Hepatocyte (in vitro differentiated cells): Measurements from ENCODE around the gene HEMK1. TPM values are rescaled to one million over a fixed set of nuclear protein-coding genes. Genes with fewer than 3 reads are reported as not detected.

ENCODE experiments used
- DNase-seq: peaks from one replicate; pipeline ENCODE4 v3.0.0-alpha.2; 2016; ENCODE audit warnings: low spot score
- H2AFZ ChIP-seq: fragments of 200-600 bp; sonication (generic); 2 replicates; pipeline ENCODE4 v1.6.0; 2016; ENCODE audit warnings: antibody characterized with exemption, mild to moderate bottlenecking
- H3K27ac ChIP-seq: fragments of 200-600 bp; sonication (generic); 2 replicates; pipeline ENCODE4 v1.5.1; 2016; ENCODE audit warnings: mild to moderate bottlenecking
- H3K27me3 ChIP-seq: fragments of 200-600 bp; sonication (generic); 2 replicates; pipeline ENCODE4 v1.6.1; 2016
- H3K36me3 ChIP-seq: fragments of 200-600 bp; sonication (generic); replicated peaks from 2 replicates; pipeline ENCODE4 v1.5.1; 2016; ENCODE audit warnings: low read depth; ENCODE audit not compliant: insufficient read depth
- H3K4me1 ChIP-seq: fragments of 200-600 bp; sonication (generic); 2 replicates; pipeline ENCODE4 v1.5.1; 2016; ENCODE audit warnings: mild to moderate bottlenecking, moderate library complexity; ENCODE audit not compliant: insufficient read depth
- H3K4me2 ChIP-seq: fragments of 200-600 bp; sonication (generic); 2 replicates; pipeline ENCODE4 v1.6.0; 2016
- H3K4me3 ChIP-seq: fragments of 200-600 bp; sonication (generic); 2 replicates; pipeline ENCODE4 v1.5.1; 2016; ENCODE audit warnings: mild to moderate bottlenecking
- H3K79me2 ChIP-seq: fragments of 200-600 bp; sonication (generic); 2 replicates; pipeline ENCODE4 v1.6.0; 2017; ENCODE audit warnings: mild to moderate bottlenecking
- H3K9me2 ChIP-seq: fragments of 200-600 bp; sonication (generic); replicated peaks from 2 replicates; pipeline ENCODE4 v1.6.0; 2017; ENCODE audit warnings: mild to moderate bottlenecking; ENCODE audit not compliant: insufficient read depth
- H3K9me3 ChIP-seq: fragments of 200-600 bp; sonication (generic); 2 replicates; pipeline ENCODE4 v1.5.1; 2016; ENCODE audit warnings: low read depth, mild to moderate bottlenecking
- H4K20me1 ChIP-seq: fragments of 200-600 bp; sonication (generic); 2 replicates; pipeline ENCODE4 v1.6.0; 2016; ENCODE audit warnings: mild to moderate bottlenecking; ENCODE audit not compliant: insufficient read depth, poor library complexity, severe bottlenecking
- CTCF ChIP-seq: fragments of 200-600 bp; sonication (generic); IDR thresholded peaks from 2 replicates; pipeline ENCODE4 v1.5.1; 2016; ENCODE audit warnings: antibody characterized with exemption, mild to moderate bottlenecking; ENCODE audit not compliant: poor library complexity
- EZH2 ChIP-seq: fragments of 200-600 bp; sonication (generic); IDR thresholded peaks from 2 replicates; pipeline ENCODE4 v1.6.1; 2016; ENCODE audit warnings: antibody characterized with exemption, mild to moderate bottlenecking, borderline replicate concordance
- EZH2phosphoT487 ChIP-seq: fragments of 200-600 bp; sonication (generic); IDR thresholded peaks from one replicate; pipeline ENCODE4 v1.6.1; 2018; ENCODE audit warnings: antibody characterized with exemption, mild to moderate bottlenecking, low read depth, moderate library complexity; ENCODE audit not compliant: unreplicated experiment, severe bottlenecking
- WGBS: methylation state at CpG from one replicate; pipeline ENCODE4 v1.1.6; 2016; ENCODE audit warnings: low lambda C conversion rate; ENCODE audit errors: missing lambda C conversion rate; 5-methylcytosine and 5-hydroxymethylcytosine counted together
- polyA plus RNA-seq: library from polyadenylated mRNA; unstranded; fragments of >200 nt; fragmentation: Nextera tagmentation; extraction: Ambion mirVana; gene quantifications from 2 replicates; pipeline ENCODE4 v1.2.1, GENCODE V29; 2016
- total RNA-seq: library from RNA; depleted of rRNA; stranded (reverse); fragments of >200 nt; gene quantifications from 2 replicates; pipeline ENCODE4 v1.2.3, GENCODE V29; 2014

Gene HEMK1
- total and polyA plus RNA-seq, 2 experiments from 2014 or later = 18.6 to 27.2 TPM

GRCh38 chr3:50599716-50600118 lies 30.4 kb downstream of the HEMK1 start:
- Histone ChIP-seq H2AFZ (no peak overlapping the region), H3K9me3 (no peaks in the 10 kb centered on the region), H3K4me2 (no peak overlapping the region), H3K27me3 (no peaks in the 10 kb centered on the region), H3K9me2 (no peaks in the 10 kb centered on the region), H4K20me1 (no peaks in the 10 kb centered on the region), H3K36me3 (no peaks in the 10 kb centered on the region), H3K27ac (peak overlapping the region; percentile 97), H3K79me2 (no peaks in the 10 kb centered on the region), H3K4me1 (peaks cover 29% of the 10 kb centered on the region), H3K4me3 (no peak overlapping the region)
- no peak for DNase-seq
- WGBS = 92% methylated on average over 1 of the region's 1 CpG
- no peak for TF ChIP-seq CTCF
- no peak for TF ChIP-seq EZH2
- no peak for TF ChIP-seq EZH2phosphoT487

- no peak for DNase-seq
- Histone ChIP-seq H3K9me2 (no peaks in the 10 kb centered on the region), H3K27ac (peak overlapping the region; percentile 97), H2AFZ (no peak overlapping the region), H3K27me3 (no peaks in the 10 kb centered on the region), H3K9me3 (no peaks in the 10 kb centered on the region), H3K79me2 (no peaks in the 10 kb centered on the region), H3K4me2 (no peak overlapping the region), H3K4me3 (no peak overlapping the region), H4K20me1 (no peaks in the 10 kb centered on the region), H3K36me3 (no peaks in the 10 kb centered on the region), H3K4me1 (peaks cover 29% of the 10 kb centered on the region)
- 90% methylated on average over 9 of the region's 9 CpGs for WGBS
- no peak for TF ChIP-seq EZH2phosphoT487
- no peak for TF ChIP-seq EZH2
- no peak for TF ChIP-seq CTCF
These were observed 30.9 kb downstream of the HEMK1 start for GRCh38 chr3:50600141-50600753.

GRCh38 chr3:50600841-50601591 lies 31.7 kb downstream of the HEMK1 start:
- Histone ChIP-seq H3K36me3 (no peaks in the 10 kb centered on the region), H3K27me3 (no peaks in the 10 kb centered on the region), H2AFZ (no peak overlapping the region), H3K4me3 (no peak overlapping the region), H3K4me1 (peaks cover 29% of the 10 kb centered on the region), H4K20me1 (no peaks in the 10 kb centered on the region), H3K27ac (peak overlapping the region; percentile 97), H3K9me3 (no peaks in the 10 kb centered on the region), H3K9me2 (no peaks in the 10 kb centered on the region), H3K79me2 (no peaks in the 10 kb centered on the region), H3K4me2 (peak overlapping the region; percentile 58)
- no peak for TF ChIP-seq EZH2
- TF ChIP-seq EZH2phosphoT487 = no peak
- TF ChIP-seq CTCF = no peak
- WGBS = 17% methylated on average over 14 of the region's 14 CpGs
- peak; percentile 96 for DNase-seq
